HT1080 (cell line): ENCODE results near the gene ACADL. TPM values are rescaled to one million over a fixed set of nuclear protein-coding genes. Genes with fewer than 3 reads are reported as not detected.
"Not testable (repeated sequence)": the region's sequence is repeated elsewhere in the genome, so short reads cannot be mapped to it uniquely, and the experiment has no call there.

Experiments used
- DNase-seq: peaks from one replicate; pipeline ENCODE4 v3.0.0-alpha.2; 2015; ENCODE audit warnings: low read depth
- total RNA-seq: library from RNA; depleted of rRNA; stranded (reverse); fragments of >200 nt; shearing (Covaris generic); gene quantifications from 2 replicates; pipeline ENCODE4 v1.2.3, GENCODE V29; 2014

ACADL gene
- total RNA-seq, 1 experiment from 2014 or later: not detected

DNA sequence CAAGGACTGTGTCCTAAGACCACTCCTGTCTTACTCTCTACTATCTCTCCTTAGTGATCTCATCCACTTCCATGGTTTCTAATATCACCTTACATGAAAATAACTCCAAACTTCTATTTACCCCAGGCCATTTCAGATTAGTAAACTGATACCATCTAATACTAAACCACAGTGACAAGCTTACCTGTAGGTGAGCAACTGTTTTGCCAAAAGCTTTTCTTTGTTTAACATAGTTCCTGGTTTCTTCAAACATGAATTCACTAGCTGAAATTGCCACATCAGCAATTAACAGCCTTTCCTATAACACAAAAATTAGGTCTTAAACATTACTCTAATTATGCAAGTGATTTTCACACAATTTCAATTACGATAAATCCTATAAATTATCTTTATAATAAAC, 22.1 kb downstream of the ACADL start:
- DNase-seq: no peak

GRCh38 chr2:210199854-210200253, 25.4 kb downstream of the ACADL start:
- no peak for DNase-seq

DNA sequence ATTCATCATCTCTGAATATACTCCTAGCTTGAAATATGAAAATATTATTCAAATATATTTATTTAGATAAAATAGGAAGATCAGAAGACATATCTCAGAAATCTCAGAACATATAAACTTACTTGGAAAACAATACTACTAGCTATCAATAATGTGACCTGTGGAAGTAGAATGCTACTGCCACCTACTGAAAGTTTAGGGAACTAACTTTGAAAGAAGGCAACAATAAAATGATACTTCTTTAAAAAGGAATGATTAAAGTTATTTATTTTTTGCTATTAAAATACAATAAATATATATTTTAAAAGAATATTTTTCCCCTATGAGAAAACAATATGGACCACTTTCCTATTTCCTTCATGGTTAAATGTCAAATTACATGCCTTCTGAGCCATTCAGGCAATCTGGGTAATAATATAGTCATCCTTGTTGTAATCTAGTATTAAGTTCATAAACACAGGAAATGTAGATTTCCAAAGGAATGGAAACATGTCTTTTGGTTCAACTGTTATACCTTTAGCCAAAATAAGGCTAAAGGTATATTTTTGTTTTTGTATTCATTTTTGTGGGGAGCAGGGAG, 26.0 kb downstream of the ACADL start:
- DNase-seq: peak; percentile 18

GRCh38 chr2:210198326-210198725, 26.9 kb downstream of the ACADL start:
- DNase-seq: peak; percentile 62

GRCh38 chr2:210197720-210198119, 27.5 kb downstream of the ACADL start:
- DNase-seq: no peak

DNA sequence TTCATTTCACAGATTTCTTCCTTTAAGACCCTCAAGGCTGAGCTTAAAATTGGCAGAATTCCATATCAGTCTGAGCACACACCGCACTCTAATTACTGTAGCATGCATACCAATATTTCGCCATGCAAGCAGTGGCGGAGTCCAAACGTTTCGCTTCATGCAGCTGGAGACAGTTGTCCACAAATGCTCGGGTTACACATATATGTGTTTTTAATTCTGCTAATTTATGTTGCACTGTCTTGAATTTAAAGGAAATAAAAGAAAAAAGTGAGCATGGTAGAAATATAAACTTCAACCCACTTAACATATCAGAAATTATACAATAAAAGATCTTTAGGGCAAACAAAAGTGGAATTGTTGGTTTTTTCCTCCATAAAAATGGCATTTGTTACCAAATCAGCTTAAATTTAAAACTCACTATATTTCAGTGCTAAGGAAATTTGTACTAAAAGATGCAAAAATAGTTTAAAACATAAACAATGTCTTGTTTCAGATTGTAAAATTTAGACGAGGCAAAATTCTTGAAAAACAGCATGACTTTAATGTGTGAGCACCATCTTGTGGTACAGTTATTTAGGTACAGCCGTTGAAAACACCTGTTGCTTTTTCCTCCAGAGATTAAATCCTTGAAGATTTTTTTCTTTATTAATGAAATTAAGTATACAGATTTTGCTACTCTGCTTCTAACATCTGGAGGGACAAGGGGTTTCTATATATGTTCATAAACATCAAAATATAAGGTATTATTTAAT, 30.0 kb downstream of the ACADL start:
- DNase-seq: peak; percentile 17

- no peak for DNase-seq
Observed at GRCh38 chr2:210190345-210190744, 34.9 kb downstream of the ACADL start.

- no peak for DNase-seq
Observed at GRCh38 chr2:210189452-210190138, 35.7 kb downstream of the ACADL start.

GRCh38 chr2:210188755-210189154, 36.5 kb downstream of the ACADL start:
- no peak for DNase-seq

DNA sequence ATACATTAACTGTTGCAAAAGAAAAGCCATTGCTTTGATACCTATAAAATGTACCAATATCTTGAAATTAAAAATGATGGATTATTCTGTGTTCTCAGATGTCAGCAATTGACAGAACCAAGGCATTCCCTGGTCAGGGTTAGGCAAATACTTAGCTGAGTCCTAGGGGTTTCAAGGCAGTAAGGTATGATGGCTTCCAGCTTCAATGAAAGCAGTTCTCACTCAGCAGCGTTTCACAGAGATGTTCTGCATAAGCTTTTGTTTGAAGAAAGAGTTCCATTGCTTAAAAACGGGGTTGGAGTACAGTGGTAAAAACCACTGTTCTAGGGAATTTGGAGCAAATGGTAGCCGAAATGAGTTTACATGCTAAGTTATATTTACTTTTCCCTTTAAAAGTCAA, 37.1 kb downstream of the ACADL start:
- no peak for DNase-seq

GRCh38 chr2:210183936-210184335, 41.3 kb downstream of the ACADL start:
- DNase-seq: not testable (repeated sequence)

GRCh38 chr2:210181606-210182088, 43.6 kb downstream of the ACADL start:
- DNase-seq: not testable (repeated sequence)

GRCh38 chr2:210181033-210181605, 44.1 kb downstream of the ACADL start:
- DNase-seq: not testable (repeated sequence)

DNA sequence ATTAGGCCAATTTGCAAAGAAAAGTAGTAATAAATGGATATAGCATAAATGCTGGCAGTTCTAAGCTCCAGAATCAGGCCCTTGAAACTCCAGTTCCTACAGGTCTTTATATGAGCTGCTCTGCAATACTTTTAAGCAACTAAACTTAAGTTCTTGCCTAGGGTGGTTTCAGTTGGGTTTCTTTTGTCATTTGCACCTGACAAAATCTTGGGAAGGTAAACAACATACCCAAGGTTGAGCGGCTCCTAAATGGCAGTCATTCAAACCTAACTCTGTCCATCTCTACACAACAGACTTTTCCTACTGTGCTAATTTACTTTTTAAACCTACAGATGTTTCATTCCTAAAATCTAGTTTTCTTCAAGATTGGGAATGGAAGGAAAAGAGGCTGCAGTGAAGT, 44.8 kb downstream of the ACADL start:
- no peak for DNase-seq

DNA sequence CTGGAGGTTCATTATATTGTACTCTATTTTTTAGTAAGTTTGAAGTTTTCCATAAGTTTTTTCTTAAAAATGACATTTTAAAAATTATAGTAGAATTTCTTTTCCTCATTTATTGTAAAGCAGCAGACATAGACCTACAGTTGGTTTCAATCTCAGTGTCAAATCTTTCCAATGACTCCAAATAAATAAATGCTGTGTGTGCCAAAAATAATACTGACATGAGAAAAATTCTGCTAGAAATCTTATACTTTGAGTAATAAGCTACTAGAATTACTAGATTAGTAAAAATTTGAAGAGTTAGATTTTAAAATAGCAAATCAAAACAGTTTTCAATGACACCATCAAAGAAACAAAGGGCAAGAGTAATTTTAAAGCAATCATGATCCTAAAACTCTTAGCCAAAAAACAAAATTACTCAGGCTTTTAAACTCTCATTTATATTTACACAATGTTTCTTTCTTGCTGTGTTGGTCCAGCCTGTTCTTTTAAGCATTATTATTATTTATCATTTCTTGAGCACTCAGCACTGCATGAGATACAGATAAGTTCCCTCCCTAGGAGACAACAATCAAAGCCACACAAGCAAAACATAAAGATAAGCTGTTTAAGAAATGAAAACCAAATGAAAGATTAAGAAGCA, 45.8 kb downstream of the ACADL start:
- no peak for DNase-seq

- DNase-seq: no peak
Observed at GRCh38 chr2:210177769-210178168, 47.5 kb downstream of the ACADL start.

- DNase-seq: not testable (repeated sequence)
Observed at GRCh38 chr2:210177115-210177514, 48.1 kb downstream of the ACADL start.

DNA sequence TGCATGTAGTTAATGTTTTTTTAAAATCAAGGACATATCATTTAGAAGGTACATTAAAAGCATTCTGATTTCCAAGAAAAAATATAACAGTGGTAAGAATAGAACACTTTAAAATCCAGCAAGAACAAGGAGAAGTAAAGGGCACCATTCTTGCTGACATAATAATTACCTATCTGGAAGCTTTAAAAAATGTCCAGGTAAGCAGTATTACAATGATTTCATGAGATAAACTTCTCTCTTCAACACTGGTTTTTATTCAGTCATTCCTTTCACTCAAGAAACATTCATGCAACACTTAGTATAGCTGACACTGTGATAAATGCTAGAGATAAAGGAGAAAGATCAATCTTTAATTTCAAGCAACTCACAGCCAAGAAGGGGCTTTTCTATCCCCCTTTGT, 51.2 kb downstream of the ACADL start:
- no peak for DNase-seq

- no peak for DNase-seq
Observed at GRCh38 chr2:210172219-210172575, 53.0 kb downstream of the ACADL start.

GRCh38 chr2:210171309-210172218, 53.7 kb downstream of the ACADL start, which contains the start of gene KANSL1L:
TSS of gene KANSL1L (minus strand) at chr2:210171409. CDS start at chr2:210154582, 16,827 bp downstream.
- peak; percentile 88 for DNase-seq
